T-helper 2 cell treated with Interferon-gamma antibody and Interleukin-4, amounts not matched to agents 5 μg/mL and 100 μg/mL, for 36 hours (primary cell): ENCODE data around the gene VKORC1L1.
"Not testable (repeated sequence)": the region's sequence is repeated elsewhere in the genome, so short reads cannot be mapped to it uniquely, and the experiment has no call there.

Source experiments
- DNase-seq: peaks from one replicate; pipeline ENCODE4 v3.0.0; 2021; ENCODE audit warnings: low spot score
- H3K27ac Mint-ChIP-seq: one replicate; pipeline ENCODE4 v1.8.0; 2021; ENCODE audit warnings: mild to moderate bottlenecking, mixed read lengths
- H3K27me3 Mint-ChIP-seq: one replicate; pipeline ENCODE4 v1.8.0; 2021; ENCODE audit warnings: low read depth, mixed read lengths
- H3K36me3 Mint-ChIP-seq: one replicate; pipeline ENCODE4 v1.8.0; 2021; ENCODE audit warnings: low read depth, mixed read lengths
- H3K4me1 Mint-ChIP-seq: one replicate; pipeline ENCODE4 v1.8.0; 2021; ENCODE audit warnings: low read depth, mixed read lengths
- H3K4me3 Mint-ChIP-seq: one replicate; pipeline ENCODE4 v1.8.0; 2022; ENCODE audit warnings: mild to moderate bottlenecking, moderate library complexity, mixed read lengths
- H3K9me3 Mint-ChIP-seq: one replicate; pipeline ENCODE4 v1.8.0; 2021; ENCODE audit warnings: mixed read lengths

Gene VKORC1L1

GRCh38 chr7:65867681-65868080, 5.2 kb upstream of the VKORC1L1 start:
- not testable (repeated sequence) for H3K36me3 Mint-ChIP-seq, H3K27ac Mint-ChIP-seq, H3K9me3 Mint-ChIP-seq, DNase-seq, H3K4me3 Mint-ChIP-seq, H3K4me1 Mint-ChIP-seq, H3K27me3 Mint-ChIP-seq

DNA sequence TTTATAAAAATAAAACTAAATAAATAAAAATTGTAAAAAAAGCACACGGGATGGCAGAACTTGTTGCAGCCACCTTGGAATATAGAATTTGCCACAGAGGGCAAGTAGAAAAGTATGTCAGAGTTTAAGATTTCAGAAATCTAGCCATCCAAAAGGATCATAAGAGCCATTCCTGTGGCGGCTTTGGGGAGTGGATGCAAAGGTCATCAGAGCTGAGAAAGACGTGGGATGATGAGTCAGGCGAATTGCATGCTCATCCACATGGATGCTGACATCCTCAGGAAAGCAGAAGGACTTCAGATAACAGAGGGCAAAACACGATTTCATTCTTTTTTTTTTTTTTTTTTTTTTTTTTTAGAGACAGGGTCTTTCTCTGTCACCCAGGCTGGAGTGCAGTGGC, 3.6 kb upstream of the VKORC1L1 start:
- not testable (repeated sequence) for H3K4me1 Mint-ChIP-seq, H3K27me3 Mint-ChIP-seq, H3K9me3 Mint-ChIP-seq, DNase-seq, H3K4me3 Mint-ChIP-seq, H3K27ac Mint-ChIP-seq, H3K36me3 Mint-ChIP-seq

- H3K4me3 Mint-ChIP-seq, DNase-seq, H3K27ac Mint-ChIP-seq: not testable (repeated sequence)
Observed at GRCh38 chr7:65871451-65871850, 1.4 kb upstream of the VKORC1L1 start.

DNA sequence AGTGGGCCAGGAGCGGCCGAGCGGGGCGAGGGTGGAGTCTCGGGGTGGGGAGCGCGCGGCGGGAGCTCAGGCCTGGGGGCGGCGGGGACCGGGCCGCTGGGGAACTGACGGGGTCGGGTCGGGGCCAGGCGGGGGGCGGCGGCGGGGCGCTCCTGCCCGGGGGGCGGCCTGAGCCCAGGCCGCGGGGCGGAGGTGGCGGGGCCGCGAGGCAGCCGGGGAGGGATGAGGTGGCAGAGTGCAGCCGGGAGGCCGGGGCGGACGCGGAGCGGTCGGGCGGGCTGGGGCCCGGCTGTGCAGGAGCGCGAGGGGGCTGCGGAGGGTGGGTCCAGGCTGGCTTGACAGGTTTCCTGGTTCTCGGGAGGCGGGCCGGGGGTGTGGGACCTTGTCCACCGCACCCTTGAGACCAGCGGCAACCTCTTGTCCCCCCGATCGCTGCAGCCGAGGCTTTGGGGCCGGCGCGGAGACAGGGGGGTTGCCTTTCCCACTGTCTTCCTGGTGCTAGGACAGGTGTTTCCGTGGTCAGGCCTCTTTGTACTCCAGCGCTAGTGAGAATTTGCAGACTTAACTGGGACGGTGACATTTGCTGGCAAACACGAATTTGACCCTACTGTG, 814 bp downstream of the VKORC1L1 start:
- not testable (repeated sequence) for H3K36me3 Mint-ChIP-seq, H3K4me1 Mint-ChIP-seq
- DNase-seq, result peak; percentile 17

More at GRCh38 chr7:65871451-65871850, 1.4 kb upstream of the VKORC1L1 start:
- not testable (repeated sequence) for H3K27me3 Mint-ChIP-seq, H3K9me3 Mint-ChIP-seq, H3K36me3 Mint-ChIP-seq, H3K4me1 Mint-ChIP-seq

DNA sequence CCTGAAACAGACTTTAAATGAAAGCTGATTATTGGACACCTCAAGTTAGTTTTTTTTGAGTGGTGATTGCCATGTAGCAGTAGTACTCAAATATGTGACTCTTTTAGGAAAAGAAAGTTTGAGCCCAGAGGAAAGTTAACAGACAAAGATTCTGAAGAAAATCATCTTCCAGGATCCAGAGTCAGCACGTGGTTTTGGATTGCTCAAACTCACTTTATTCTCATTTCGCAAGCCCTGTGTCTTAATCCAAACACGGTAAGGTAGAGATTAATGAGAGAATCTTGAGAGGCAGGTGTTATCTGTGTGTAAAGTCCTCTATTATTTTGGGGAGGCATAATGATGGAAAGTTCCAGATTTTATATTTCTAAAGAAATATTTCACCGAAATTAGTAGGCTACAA, 2.8 kb downstream of the VKORC1L1 start:
- H3K27me3 Mint-ChIP-seq, H3K9me3 Mint-ChIP-seq, H3K4me3 Mint-ChIP-seq, DNase-seq, H3K27ac Mint-ChIP-seq: not testable (repeated sequence)
- Mint-ChIP-seq H3K36me3 (peaks cover 13% of the 10 kb centered on the region), H3K4me1 (peaks cover 14% of the 10 kb centered on the region)

More for the DNA sequence above, 814 bp downstream of the VKORC1L1 start:
- Mint-ChIP-seq H3K4me3 (peak overlapping the region; percentile 87), H3K27ac (peak overlapping the region; percentile 87)
- not testable (repeated sequence) for H3K27me3 Mint-ChIP-seq, H3K9me3 Mint-ChIP-seq

DNA sequence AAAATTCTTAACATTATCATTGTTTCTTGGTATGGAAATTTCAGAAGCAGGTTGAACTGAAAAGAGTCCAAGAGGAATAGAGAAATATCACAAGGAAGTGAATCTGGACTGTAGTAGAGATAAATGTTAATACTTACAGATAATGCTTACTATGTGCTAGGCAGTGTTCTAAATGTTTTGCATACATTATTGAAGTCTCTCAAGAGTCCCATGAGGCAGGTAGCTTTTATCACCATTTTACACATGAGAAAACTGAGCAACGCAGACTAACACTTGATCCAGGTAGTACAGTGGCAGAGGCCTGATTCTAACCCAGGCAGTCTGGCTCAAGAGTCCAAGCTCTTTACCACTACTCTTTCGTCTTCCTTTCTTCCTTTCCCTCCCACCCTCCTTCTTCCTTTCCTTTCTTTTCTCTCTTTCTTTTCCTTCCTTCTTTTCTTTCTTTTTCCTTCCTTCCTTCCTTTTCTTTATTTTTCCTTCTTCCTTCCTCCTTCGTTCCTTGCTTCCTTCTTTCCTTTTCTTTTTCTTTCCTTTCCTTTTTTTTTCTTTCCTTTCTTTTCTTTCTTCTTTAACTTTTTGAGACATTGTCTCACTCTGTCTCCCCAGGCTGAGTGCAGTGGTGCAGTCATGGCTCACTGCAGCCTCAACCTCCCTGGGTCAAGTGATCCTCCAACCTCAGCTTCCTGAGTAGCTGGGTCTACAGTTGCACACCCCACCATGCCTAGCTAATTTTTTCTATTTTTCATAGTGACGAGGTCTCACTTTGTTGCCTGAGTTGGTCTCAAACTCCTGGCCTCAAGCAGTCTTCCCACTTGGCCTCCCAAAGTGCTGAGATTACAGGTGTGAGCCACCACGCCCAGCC, 6.6 kb downstream of the VKORC1L1 start:
- Mint-ChIP-seq H3K27ac (peak overlapping the region; percentile 22), H3K36me3 (peaks cover 17% of the 10 kb centered on the region)
- not testable (repeated sequence) for H3K27me3 Mint-ChIP-seq, H3K4me3 Mint-ChIP-seq, H3K9me3 Mint-ChIP-seq, DNase-seq, H3K4me1 Mint-ChIP-seq

DNA sequence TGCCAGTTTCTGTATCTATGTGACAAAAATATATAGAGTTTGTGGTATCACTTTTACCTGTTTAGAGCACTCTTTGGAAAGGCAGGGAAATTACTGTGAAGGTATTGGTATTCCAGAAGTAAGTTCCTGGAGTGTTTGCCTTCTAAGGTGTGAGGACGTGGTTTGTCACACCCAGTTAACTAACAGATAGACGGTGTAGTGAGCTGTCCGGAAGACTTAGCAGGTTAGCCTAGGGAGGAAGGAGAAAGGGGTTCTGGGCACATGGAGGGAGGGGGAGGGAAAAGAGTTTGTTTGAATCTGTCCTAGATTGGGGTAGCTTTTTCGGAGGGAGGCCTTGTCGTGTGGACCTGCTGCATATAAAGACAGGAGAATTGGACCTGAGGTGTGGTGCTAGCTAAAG, 7.4 kb downstream of the VKORC1L1 start:
- Mint-ChIP-seq H3K36me3 (peaks cover 23% of the 10 kb centered on the region), H3K4me1 (peaks cover 11% of the 10 kb centered on the region)
- H3K27me3 Mint-ChIP-seq, H3K4me3 Mint-ChIP-seq, H3K27ac Mint-ChIP-seq, H3K9me3 Mint-ChIP-seq, DNase-seq: not testable (repeated sequence)

GRCh38 chr7:65884983-65885382, 12.1 kb downstream of the VKORC1L1 start:
- H3K9me3 Mint-ChIP-seq, H3K27ac Mint-ChIP-seq, H3K4me1 Mint-ChIP-seq, H3K4me3 Mint-ChIP-seq, H3K27me3 Mint-ChIP-seq, DNase-seq: not testable (repeated sequence)
- peaks cover 23% of the 10 kb centered on the region for H3K36me3 Mint-ChIP-seq

DNA sequence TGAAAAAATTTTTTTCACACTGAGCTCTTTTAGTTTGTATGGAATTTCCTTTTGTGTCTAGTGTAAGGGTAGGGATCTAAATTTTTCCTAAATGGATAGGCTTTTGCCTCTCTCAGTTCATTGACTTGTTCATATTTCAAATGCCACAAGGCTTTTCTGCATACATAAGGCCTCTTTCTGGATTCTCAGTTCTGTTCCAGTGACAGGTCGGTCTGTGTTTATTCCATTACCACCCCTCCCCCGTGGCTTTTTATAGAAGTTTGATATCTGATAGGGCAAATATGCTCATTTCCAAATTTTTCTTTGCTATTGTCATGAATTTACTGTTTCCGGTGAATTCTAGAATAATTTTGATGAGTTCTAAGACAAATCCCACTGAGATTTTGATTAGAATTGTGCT, 12.7 kb downstream of the VKORC1L1 start:
- H3K36me3 Mint-ChIP-seq, result peaks cover 20% of the 10 kb centered on the region
- not testable (repeated sequence) for H3K9me3 Mint-ChIP-seq, H3K4me3 Mint-ChIP-seq, H3K27me3 Mint-ChIP-seq, DNase-seq, H3K4me1 Mint-ChIP-seq, H3K27ac Mint-ChIP-seq

DNA sequence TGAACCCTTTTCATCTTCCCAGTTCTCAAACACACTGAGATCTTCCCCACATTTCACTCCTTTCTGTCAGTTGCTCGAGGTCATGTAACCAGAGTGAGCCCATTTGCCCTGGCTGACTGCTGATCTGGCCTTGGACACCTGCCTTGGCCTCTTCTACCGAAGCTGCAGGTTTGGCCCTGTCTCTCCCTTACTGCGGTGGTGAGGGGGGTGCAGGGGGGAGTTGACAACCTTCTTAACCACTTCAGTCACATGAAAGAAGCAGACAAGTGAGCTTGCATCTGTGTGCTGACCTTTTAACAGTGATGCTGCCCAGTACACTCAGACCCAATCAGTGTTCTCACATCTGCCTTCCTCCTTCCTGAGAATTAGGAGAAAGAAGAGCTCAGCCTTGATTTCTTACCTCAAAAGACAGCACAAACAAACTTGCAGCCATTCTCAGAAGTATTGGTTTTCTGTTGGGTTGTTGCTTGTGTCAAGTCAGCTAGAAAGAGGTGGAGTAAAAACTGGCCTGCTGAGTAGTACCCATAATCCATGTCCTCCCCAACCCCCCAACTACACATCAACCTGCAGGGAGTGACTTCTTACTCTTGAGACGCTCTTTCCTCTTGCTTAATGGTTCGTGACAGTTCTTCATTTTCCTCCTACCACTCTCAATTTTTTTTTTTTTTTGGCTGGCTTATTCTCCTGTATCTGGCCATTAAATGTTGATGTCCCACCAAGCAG, 15.7 kb downstream of the VKORC1L1 start:
- not testable (repeated sequence) for DNase-seq, H3K4me3 Mint-ChIP-seq, H3K27ac Mint-ChIP-seq, H3K4me1 Mint-ChIP-seq, H3K27me3 Mint-ChIP-seq, H3K9me3 Mint-ChIP-seq
- H3K36me3 Mint-ChIP-seq, result peaks cover 27% of the 10 kb centered on the region

GRCh38 chr7:65889722-65890121, 16.8 kb downstream of the VKORC1L1 start:
- H3K27ac Mint-ChIP-seq, DNase-seq, H3K27me3 Mint-ChIP-seq, H3K9me3 Mint-ChIP-seq, H3K4me3 Mint-ChIP-seq, H3K4me1 Mint-ChIP-seq: not testable (repeated sequence)
- H3K36me3 Mint-ChIP-seq, result peaks cover 22% of the 10 kb centered on the region

DNA sequence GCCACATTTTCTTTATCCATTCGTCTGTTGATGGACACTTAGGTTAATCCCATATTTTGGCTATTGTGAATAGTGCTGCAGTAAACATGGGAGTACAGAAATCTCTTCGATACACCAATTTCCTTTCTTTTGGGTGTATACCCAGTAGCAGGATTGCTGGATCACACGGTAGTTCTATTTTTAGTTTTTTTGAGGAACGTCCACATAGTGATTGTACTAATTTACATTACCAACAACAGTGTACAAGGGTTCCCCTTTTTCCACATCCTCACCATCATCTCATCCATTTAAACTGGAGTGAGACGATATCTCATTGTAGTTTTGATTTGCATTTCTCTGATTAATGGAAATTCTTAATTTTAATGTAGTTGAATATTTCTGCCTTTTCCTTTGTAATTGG, 19.3 kb downstream of the VKORC1L1 start:
- no peak overlapping the region for H3K27ac Mint-ChIP-seq
- H3K4me3 Mint-ChIP-seq, result no peak overlapping the region

GRCh38 chr7:65892835-65893234, 20.0 kb downstream of the VKORC1L1 start:
- no peak overlapping the region for H3K27ac Mint-ChIP-seq
- no peaks in the 10 kb centered on the region for H3K9me3 Mint-ChIP-seq
- H3K27me3 Mint-ChIP-seq, result no peaks in the 10 kb centered on the region
- H3K4me1 Mint-ChIP-seq, result no peaks in the 10 kb centered on the region
- no peak overlapping the region for H3K4me3 Mint-ChIP-seq
- no peak for DNase-seq
- peaks cover 15% of the 10 kb centered on the region for H3K36me3 Mint-ChIP-seq

More for the DNA sequence above, 19.3 kb downstream of the VKORC1L1 start:
- Mint-ChIP-seq H3K36me3 (peaks cover 13% of the 10 kb centered on the region), H3K27me3 (no peaks in the 10 kb centered on the region), H3K4me1 (no peaks in the 10 kb centered on the region), H3K9me3 (no peaks in the 10 kb centered on the region)
- DNase-seq, result no peak

GRCh38 chr7:65896279-65896870, 23.5 kb downstream of the VKORC1L1 start:
- Mint-ChIP-seq H3K27me3 (no peaks in the 10 kb centered on the region), H3K4me1 (peaks cover 1% of the 10 kb centered on the region)

More at GRCh38 chr7:65896279-65896870, 23.5 kb downstream of the VKORC1L1 start:
- Mint-ChIP-seq H3K9me3 (peaks cover 10% of the 10 kb centered on the region), H3K36me3 (peaks cover 24% of the 10 kb centered on the region), H3K27ac (no peak overlapping the region), H3K4me3 (no peak overlapping the region)
- no peak for DNase-seq
